Ascending aorta (tissue), 2 donors: Measurements from ENCODE around the gene SRRM5. TPM values are rescaled to one million over a fixed set of nuclear protein-coding genes. Genes with fewer than 3 reads are reported as not detected.

Experiments
- DNase-seq, 2 donors: peaks; one replicate each; pipeline ENCODE4 v3.0.0-alpha.2; 2019; ENCODE audit warnings: low spot score in 2 of 2
- H3K27ac ChIP-seq, 2 donors: fragments of 200-600 bp; sonication (generic); one replicate each; pipeline ENCODE4 v1.5.1; 2016 to 2017; ENCODE audit warnings: mild to moderate bottlenecking in 1 of 2
- H3K27me3 ChIP-seq: fragments of 200-600 bp; sonication (generic); one replicate; pipeline ENCODE4 v1.5.1; 2017
- H3K36me3 ChIP-seq, 2 donors: fragments of 200-600 bp; sonication (generic); one replicate each; pipeline ENCODE4 v1.5.1; 2016
- H3K4me1 ChIP-seq, 2 donors: fragments of 200-600 bp; sonication (generic); one replicate each; pipeline ENCODE4 v1.5.1; 2016 to 2017; ENCODE audit warnings: mild to moderate bottlenecking in 1 of 2
- H3K4me3 ChIP-seq, 2 donors: fragments of 200-600 bp; sonication (generic); one replicate each; pipeline ENCODE4 v1.5.1; 2016 to 2017; ENCODE audit warnings: mild to moderate bottlenecking in 1 of 2
- H3K9me3 ChIP-seq, 2 donors: fragments of 200-600 bp; sonication (generic); one replicate each; pipeline ENCODE4 v1.5.1; 2016
- CTCF ChIP-seq, 3 experiments: fragments of 200-600 bp in 2 of 3; fragments of 450-650 bp in 1 of 3; sonication (generic) in 2 of 3; IDR thresholded peaks; one replicate each; pipeline ENCODE4 v1.5.1; 2016 to 2019; ENCODE audit warnings: antibody characterized with exemption in 3 of 3, mild to moderate bottlenecking in 1 of 3, moderate library complexity in 1 of 3
- intact Hi-C: fragments of 100-400 bp; cut with DNase I; formaldehyde crosslinking; loops from one replicate; pipeline ENCODE4 v1.15.1; 2023
- total RNA-seq: library from RNA; depleted of rRNA; stranded (reverse); fragments of >200 nt; gene quantifications from one replicate; pipeline ENCODE4 v1.1.0, GENCODE V29; 2016

The SRRM5 gene
- total RNA-seq, 1 donor from 2014 or later = 0.32 TPM

- Histone ChIP-seq H3K4me1 (peaks cover 1 to 7% of the 10 kb centered on the region in 2 donors), H3K36me3 (no peaks in the 10 kb centered on the region)
- intact Hi-C loops = no loop called here
Measured at GRCh38 chr19:43569657-43570056, 42.2 kb upstream of the SRRM5 start.

GRCh38 chr19:43570174-43570791 lies 41.6 kb upstream of the SRRM5 start:
- no peak for TF ChIP-seq CTCF (IDR thresholded peaks at IDR 0.05)
- no peak for DNase-seq
- Histone ChIP-seq H3K27me3 (no peaks in the 10 kb centered on the region), H3K9me3 (no peaks in the 10 kb centered on the region), H3K27ac (no peak overlapping the region), H3K36me3 (no peaks in the 10 kb centered on the region), H3K4me1 (peaks cover 3 to 9% of the 10 kb centered on the region in 2 donors), H3K4me3 (no peak overlapping the region)
- intact Hi-C loops = no loop called here

More at GRCh38 chr19:43569657-43570056, 42.2 kb upstream of the SRRM5 start:
- Histone ChIP-seq H3K4me3 (no peak overlapping the region), H3K9me3 (no peaks in the 10 kb centered on the region), H3K27ac (no peak overlapping the region), H3K27me3 (no peaks in the 10 kb centered on the region)
- no peak for DNase-seq
- no peak for TF ChIP-seq CTCF (IDR thresholded peaks at IDR 0.05)

- intact Hi-C loops = no loop called here
- no peak for DNase-seq
Measured at GRCh38 chr19:43572171-43572588, 39.7 kb upstream of the SRRM5 start.

GRCh38 chr19:43574424-43575155 lies 37.3 kb upstream of the SRRM5 start:
- peak overlapping the region; percentile 65 to 86 for H3K27ac ChIP-seq
- no peaks in the 10 kb centered on the region for H3K9me3 ChIP-seq
- intact Hi-C loops = loop anchor here (1.0 kb wide), 3 partner anchors 22 to 94 kb away; partner anchors contain the start of genes IRGQ and ZNF576

More at GRCh38 chr19:43572171-43572588, 39.7 kb upstream of the SRRM5 start:
- H3K27me3 ChIP-seq = no peaks in the 10 kb centered on the region
- H3K4me3 ChIP-seq = no peak overlapping the region
- H3K4me1 ChIP-seq = peaks cover 8 to 9% of the 10 kb centered on the region in 2 donors
- H3K9me3 ChIP-seq = no peaks in the 10 kb centered on the region
- no peak overlapping the region for H3K27ac ChIP-seq
- no peaks in the 10 kb centered on the region for H3K36me3 ChIP-seq
- TF ChIP-seq CTCF (IDR thresholded peaks at IDR 0.05) = no peak

More at GRCh38 chr19:43574424-43575155, 37.3 kb upstream of the SRRM5 start:
- no peak for DNase-seq
- H3K4me1 ChIP-seq = peaks cover 8 to 9% of the 10 kb centered on the region in 2 donors
- no peaks in the 10 kb centered on the region for H3K27me3 ChIP-seq
- peak overlapping the region; percentile 76 to 87 for H3K4me3 ChIP-seq
- no peak for TF ChIP-seq CTCF (IDR thresholded peaks at IDR 0.05)
- H3K36me3 ChIP-seq = no peaks in the 10 kb centered on the region
